ENCODE results near the gene MAGI1.

Gene MAGI1

DNA sequence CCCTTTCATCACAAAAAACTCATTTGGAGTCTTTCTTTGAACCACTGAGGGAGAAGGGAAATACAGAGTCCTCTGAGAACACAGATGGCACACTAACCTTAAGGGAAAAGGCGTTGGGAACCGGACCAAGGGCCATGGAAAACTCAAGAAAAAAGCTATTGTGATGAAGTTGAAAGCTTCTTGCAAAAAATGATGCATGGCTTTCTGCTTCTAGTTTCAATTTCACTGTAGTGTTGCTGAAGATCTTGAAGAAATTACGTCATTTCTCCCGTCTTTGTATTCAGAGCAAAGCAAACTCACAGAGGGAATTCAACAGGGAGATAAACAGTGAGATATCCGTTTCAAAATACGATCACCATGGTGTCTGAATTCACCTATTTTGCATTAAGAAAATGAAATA is 708.6 kb downstream of the MAGI1 start:
- Histone ChIP-seq H3K27me3 (ENCODE audit: control insufficient read depth, insufficient read depth, low read length) (no peaks in the 10 kb centered on the region), H3K27ac (ENCODE audit: low read depth, low read length) (no peak overlapping the region), H3K9ac (ENCODE audit: low read length) (no peak overlapping the region), H3K36me3 (ENCODE audit: control insufficient read depth, insufficient read depth, low read length) (no peaks in the 10 kb centered on the region), H3K4me1 (ENCODE audit: control insufficient read depth, insufficient read depth, low read length) (no peaks in the 10 kb centered on the region), H3K4me3 (ENCODE audit: low read length) (no peak overlapping the region)

- Histone ChIP-seq H3K27me3 (ENCODE audit: control insufficient read depth, insufficient read depth, low read length) (no peaks in the 10 kb centered on the region), H3K9ac (ENCODE audit: low read length) (no peak overlapping the region), H3K27ac (ENCODE audit: low read depth, low read length) (no peak overlapping the region), H3K36me3 (ENCODE audit: control insufficient read depth, insufficient read depth, low read length) (no peaks in the 10 kb centered on the region), H3K4me3 (ENCODE audit: low read length) (no peak overlapping the region), H3K4me1 (ENCODE audit: control insufficient read depth, insufficient read depth, low read length) (no peaks in the 10 kb centered on the region)
These were observed 710.6 kb downstream of the MAGI1 start for GRCh38 chr3:65328148-65328547.

GRCh38 chr3:65326574-65326973 is 712.1 kb downstream of the MAGI1 start:
- H3K27me3 ChIP-seq (ENCODE audit: control insufficient read depth, insufficient read depth, low read length), result no peaks in the 10 kb centered on the region
- H3K4me1 ChIP-seq (ENCODE audit: control insufficient read depth, insufficient read depth, low read length), result no peaks in the 10 kb centered on the region
- H3K36me3 ChIP-seq (ENCODE audit: control insufficient read depth, insufficient read depth, low read length), result no peaks in the 10 kb centered on the region
- H3K27ac ChIP-seq (ENCODE audit: low read depth, low read length), result no peak overlapping the region
- no peak overlapping the region for H3K4me3 ChIP-seq (ENCODE audit: low read length)
- no peak overlapping the region for H3K9ac ChIP-seq (ENCODE audit: low read length)

GRCh38 chr3:65322910-65323309 is 715.8 kb downstream of the MAGI1 start:
- Histone ChIP-seq H3K27ac (ENCODE audit: low read depth, low read length) (no peak overlapping the region), H3K9ac (ENCODE audit: low read length) (no peak overlapping the region), H3K36me3 (ENCODE audit: control insufficient read depth, insufficient read depth, low read length) (no peaks in the 10 kb centered on the region), H3K4me3 (ENCODE audit: low read length) (no peak overlapping the region), H3K4me1 (ENCODE audit: control insufficient read depth, insufficient read depth, low read length) (no peaks in the 10 kb centered on the region), H3K27me3 (ENCODE audit: control insufficient read depth, insufficient read depth, low read length) (no peaks in the 10 kb centered on the region)

DNA sequence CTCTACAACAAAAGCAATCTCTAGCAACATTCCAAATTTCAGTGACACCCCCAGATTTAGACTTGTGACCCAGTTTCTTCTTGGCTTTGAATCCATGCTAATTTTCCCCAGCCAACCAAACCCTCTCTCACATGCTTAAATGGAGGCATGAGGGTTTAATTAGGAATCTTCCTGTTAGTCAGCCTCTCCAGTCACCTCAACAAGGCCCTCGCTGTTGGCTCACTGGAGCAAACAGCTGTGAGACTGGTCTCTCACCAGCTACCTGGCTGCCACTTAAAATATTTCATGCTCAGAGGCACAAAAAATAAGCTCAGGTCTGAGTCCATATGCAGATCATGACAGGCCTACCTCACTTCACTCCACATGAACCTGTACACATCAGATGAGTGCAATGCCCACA is 720.5 kb downstream of the MAGI1 start:
- no peaks in the 10 kb centered on the region for H3K4me1 ChIP-seq (ENCODE audit: control insufficient read depth, insufficient read depth, low read length)
- H3K4me3 ChIP-seq (ENCODE audit: low read length), result no peak overlapping the region
- no peaks in the 10 kb centered on the region for H3K27me3 ChIP-seq (ENCODE audit: control insufficient read depth, insufficient read depth, low read length)
- no peaks in the 10 kb centered on the region for H3K36me3 ChIP-seq (ENCODE audit: control insufficient read depth, insufficient read depth, low read length)
- H3K27ac ChIP-seq (ENCODE audit: low read depth, low read length), result no peak overlapping the region
- no peak overlapping the region for H3K9ac ChIP-seq (ENCODE audit: low read length)

DNA sequence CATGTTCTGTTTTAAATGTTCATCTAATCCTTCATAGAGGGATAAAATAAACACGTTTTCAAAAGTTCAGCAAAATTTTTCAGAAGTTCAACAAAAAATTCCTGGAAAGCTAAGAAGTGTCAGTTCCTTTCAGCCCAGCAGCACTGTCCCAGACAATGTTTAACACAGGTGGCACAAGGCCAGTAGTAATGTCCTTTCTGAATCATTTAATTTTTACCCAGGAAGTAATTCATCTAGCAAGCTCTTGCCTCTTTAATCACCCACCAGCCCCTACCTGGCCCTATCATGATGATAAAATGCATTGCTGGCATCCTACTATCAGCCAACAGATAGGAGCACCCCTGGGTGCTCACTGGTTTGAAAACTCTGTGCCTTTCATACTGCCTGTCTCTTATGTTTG is 723.8 kb downstream of the MAGI1 start:
- H3K36me3 ChIP-seq (ENCODE audit: control insufficient read depth, insufficient read depth, low read length), result no peaks in the 10 kb centered on the region
- no peaks in the 10 kb centered on the region for H3K4me1 ChIP-seq (ENCODE audit: control insufficient read depth, insufficient read depth, low read length)
- H3K4me3 ChIP-seq (ENCODE audit: low read length), result no peak overlapping the region
- no peak overlapping the region for H3K9ac ChIP-seq (ENCODE audit: low read length)
- no peaks in the 10 kb centered on the region for H3K27me3 ChIP-seq (ENCODE audit: control insufficient read depth, insufficient read depth, low read length)
- H3K27ac ChIP-seq (ENCODE audit: low read depth, low read length), result no peak overlapping the region

DNA sequence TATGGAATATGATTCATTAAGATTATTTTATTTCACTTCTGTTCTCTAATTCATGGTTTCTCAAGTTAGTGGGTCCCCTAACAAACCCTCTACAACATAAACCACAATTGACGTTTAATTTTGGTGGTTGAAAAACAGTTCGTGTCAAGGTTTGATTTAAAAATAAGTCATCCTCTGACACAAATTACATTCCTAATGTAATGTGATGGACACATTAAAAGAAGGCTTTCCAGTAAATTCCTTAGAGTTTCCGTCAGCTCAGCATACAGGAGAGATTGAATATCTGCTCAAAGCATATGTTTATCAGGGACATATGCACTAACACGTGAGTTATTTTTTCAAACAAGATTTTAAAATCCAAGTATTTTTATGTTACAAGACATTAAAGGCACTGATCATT is 724.4 kb downstream of the MAGI1 start:
- Histone ChIP-seq H3K4me1 (ENCODE audit: control insufficient read depth, insufficient read depth, low read length) (no peaks in the 10 kb centered on the region), H3K27me3 (ENCODE audit: control insufficient read depth, insufficient read depth, low read length) (no peaks in the 10 kb centered on the region), H3K9ac (ENCODE audit: low read length) (no peak overlapping the region), H3K36me3 (ENCODE audit: control insufficient read depth, insufficient read depth, low read length) (no peaks in the 10 kb centered on the region), H3K4me3 (ENCODE audit: low read length) (no peak overlapping the region), H3K27ac (ENCODE audit: low read depth, low read length) (no peak overlapping the region)

GRCh38 chr3:65313666-65314065 is 725.1 kb downstream of the MAGI1 start:
- Histone ChIP-seq H3K4me1 (ENCODE audit: control insufficient read depth, insufficient read depth, low read length) (no peaks in the 10 kb centered on the region), H3K27me3 (ENCODE audit: control insufficient read depth, insufficient read depth, low read length) (no peaks in the 10 kb centered on the region), H3K4me3 (ENCODE audit: low read length) (no peak overlapping the region), H3K27ac (ENCODE audit: low read depth, low read length) (no peak overlapping the region), H3K9ac (ENCODE audit: low read length) (no peak overlapping the region), H3K36me3 (ENCODE audit: control insufficient read depth, insufficient read depth, low read length) (no peaks in the 10 kb centered on the region)

GRCh38 chr3:65305836-65306235 is 732.9 kb downstream of the MAGI1 start:
- Histone ChIP-seq H3K4me3 (ENCODE audit: low read length) (no peak overlapping the region), H3K27me3 (ENCODE audit: control insufficient read depth, insufficient read depth, low read length) (no peaks in the 10 kb centered on the region), H3K27ac (ENCODE audit: low read depth, low read length) (no peak overlapping the region), H3K4me1 (ENCODE audit: control insufficient read depth, insufficient read depth, low read length) (no peaks in the 10 kb centered on the region), H3K9ac (ENCODE audit: low read length) (no peak overlapping the region), H3K36me3 (ENCODE audit: control insufficient read depth, insufficient read depth, low read length) (no peaks in the 10 kb centered on the region)
